B cell (primary cell): Measurements from ENCODE around the gene STX8. TPM values are rescaled to one million over a fixed set of nuclear protein-coding genes. Genes with fewer than 3 reads are reported as not detected.

ENCODE experiments used
- ATAC-seq: fragments of 200-7000 bp; cut with Tn5 transposase; one replicate; pipeline ENCODE4 v1.10.0; 2021; ENCODE audit warnings: low read depth, mild to moderate bottlenecking, moderate number of reproducible peaks, moderate library complexity
- CTCF ChIA-PET: fragments of 350-600 bp; sonication (Branson Sonifier 250); formaldehyde crosslinking; loops from one replicate; lab custom pipeline; 2021; ENCODE audit warnings: antibody characterized with exemption, inconsistent platforms; lab: Charles Lee
- POLR2A ChIA-PET: fragments of 350-600 bp; sonication (Branson Sonifier 250); formaldehyde crosslinking; loops from one replicate; lab custom pipeline; 2021; ENCODE audit warnings: antibody characterized with exemption; lab: Charles Lee
- DNase-seq: peaks from one replicate; pipeline ENCODE4 v3.0.0; 2013
- H2AFZ ChIP-seq: 2 replicates; pipeline ENCODE4 v1.6.1; 2012; ENCODE audit warnings: mild to moderate bottlenecking, low read depth, low read length; ENCODE audit not compliant: insufficient read depth, poor library complexity, severe bottlenecking
- H3K27ac ChIP-seq, 2 donors: 1 replicate in 1 of 2; 2 replicates in 1 of 2; pipeline ENCODE4 v1.5.1; 2012 to 2013; ENCODE audit warnings: low read length in 2 of 2, mild to moderate bottlenecking in 2 of 2, moderate library complexity in 1 of 2
- H3K27me3 ChIP-seq, 4 experiments: fragments of 200-600 bp in 1 of 4; sonication (generic) in 1 of 4; replicated peaks in 1 of 4; 1 replicate in 2 of 4; 2 replicates in 2 of 4; pipeline versions ENCODE4 v1.6.1 to v1.7.0; 2013 to 2016; ENCODE audit warnings: low read length in 3 of 4, mild to moderate bottlenecking in 2 of 4, mixed read lengths in 1 of 4, moderate library complexity in 1 of 4; ENCODE audit not compliant: insufficient read depth in 4 of 4, control insufficient read depth in 3 of 4; ENCODE audit errors: control extremely low read depth in 1 of 4
- H3K36me3 ChIP-seq, 2 experiments: replicated peaks in 1 of 2; 1 replicate in 1 of 2; 2 replicates in 1 of 2; pipeline versions ENCODE4 v1.6.1 to v1.7.1; 2013; ENCODE audit warnings: low read length in 1 of 2; ENCODE audit not compliant: insufficient read depth in 2 of 2, control insufficient read depth in 1 of 2; ENCODE audit errors: control extremely low read depth in 1 of 2, extremely low read depth in 1 of 2
- H3K4me1 ChIP-seq, 2 donors: fragments of 200-600 bp in 1 of 2; sonication (generic) in 1 of 2; 1 replicate in 1 of 2; 2 replicates in 1 of 2; pipeline versions ENCODE4 v1.5.1 to v1.6.1; 2013 to 2017; ENCODE audit warnings: low read length in 2 of 2; ENCODE audit not compliant: control insufficient read depth in 2 of 2, insufficient read depth in 2 of 2
- H3K4me2 ChIP-seq: replicated peaks from 2 replicates; pipeline ENCODE3; 2012; ENCODE audit warnings: mild to moderate bottlenecking, low read depth, low read length; ENCODE audit not compliant: poor library complexity, severe bottlenecking
- H3K4me3 ChIP-seq, 5 experiments: fragments of 200-600 bp in 1 of 5; sonication (generic) in 1 of 5; 1 replicate in 3 of 5; 2 replicates in 2 of 5; pipeline versions ENCODE4 v1.5.1 to v1.7.0; 2011 to 2016; ENCODE audit warnings: low read length in 4 of 5, mild to moderate bottlenecking in 4 of 5, low read depth in 2 of 5, control low read depth in 1 of 5, moderate library complexity in 1 of 5; ENCODE audit not compliant: insufficient read depth in 1 of 5; ENCODE audit errors: control extremely low read depth in 1 of 5, extremely low read depth in 1 of 5
- H3K79me2 ChIP-seq: fragments of 200-600 bp; sonication (generic); one replicate; pipeline ENCODE4 v1.6.0; 2016; ENCODE audit warnings: low read length; ENCODE audit not compliant: control insufficient read depth, insufficient read depth
- H3K9ac ChIP-seq: fragments of 200-600 bp; sonication (generic); 2 replicates; pipeline ENCODE4 v1.6.1; 2017; ENCODE audit warnings: mild to moderate bottlenecking, low read length, moderate library complexity
- H3K9me3 ChIP-seq, 3 donors: one replicate each; pipeline versions ENCODE4 v1.6.1 to v1.7.1; 2013; ENCODE audit warnings: low read length in 2 of 3; ENCODE audit not compliant: control insufficient read depth in 2 of 3, insufficient read depth in 1 of 3; ENCODE audit errors: control extremely low read depth in 1 of 3
- H4K20me1 ChIP-seq: 2 replicates; pipeline ENCODE4 v1.6.0; 2012; ENCODE audit warnings: mild to moderate bottlenecking, low read length; ENCODE audit not compliant: insufficient read depth, control insufficient read depth, poor library complexity, severe bottlenecking
- H3K27ac Mint-ChIP-seq: one replicate; pipeline ENCODE4 v1.8.0; 2021; ENCODE audit warnings: mixed read lengths
- H3K27me3 Mint-ChIP-seq: one replicate; pipeline ENCODE4 v1.8.0; 2021; ENCODE audit warnings: mixed read lengths
- H3K4me1 Mint-ChIP-seq: one replicate; pipeline ENCODE4 v1.8.0; 2021; ENCODE audit warnings: mixed read lengths
- H3K4me3 Mint-ChIP-seq: one replicate; pipeline ENCODE4 v1.8.0; 2021; ENCODE audit warnings: mixed read lengths
- H3K9me3 Mint-ChIP-seq: one replicate; pipeline ENCODE4 v1.8.0; 2022; ENCODE audit warnings: mixed read lengths; ENCODE audit not compliant: insufficient read depth
- CTCF ChIP-seq: fragments of 200-600 bp; IDR thresholded peaks from one replicate; pipeline ENCODE4 v1.8.0; 2022; ENCODE audit warnings: antibody characterized with exemption, mild to moderate bottlenecking
- EZH2 ChIP-seq: IDR thresholded peaks from 2 replicates; pipeline ENCODE4 v1.6.1; 2012; ENCODE audit warnings: borderline replicate concordance, low read depth, mild to moderate bottlenecking, moderate library complexity, low read length; ENCODE audit not compliant: insufficient read depth, poor library complexity, severe bottlenecking
- WGBS: methylation state at CpG from one replicate; pipeline ENCODE4 v1.1.5; 2013; ENCODE audit warnings: missing lambda C conversion rate; ENCODE audit not compliant: insufficient coverage; 5-methylcytosine and 5-hydroxymethylcytosine counted together
- intact Hi-C: fragments of 100-400 bp; cut with micrococcal nuclease; formaldehyde crosslinking; loops from one replicate; pipeline ENCODE4 v1.10.0; 2022
- polyA plus RNA-seq: library from polyadenylated mRNA; depleted of rRNA; stranded (reverse); fragments of >200 nt; gene quantifications from 2 replicates; pipeline ENCODE4 v1.2.3, GENCODE V29; 2012
- total RNA-seq, 2 donors: library from RNA; stranded (reverse); fragments of 120-200 nt in 1 of 2; gene quantifications; 1 replicate in 1 of 2; 2 replicates in 1 of 2; pipeline versions ENCODE4 v1.2.3 to v1.2.4, GENCODE V29; 2013 to 2022

Gene STX8
- total and polyA plus RNA-seq, 2 donors (not counting 1 experiment from before 2014, with no cell fraction given), result 35.8 to 61.5 TPM

GRCh38 chr17:9270921-9271320 is 304.7 kb downstream of the STX8 start:
- Histone ChIP-seq H2AFZ (no peak overlapping the region), H3K4me1 (no peaks in the 10 kb centered on the region), H3K27me3 (no peaks in the 10 kb centered on the region), H3K4me3 (no peak overlapping the region), H3K79me2 (no peaks in the 10 kb centered on the region), H3K4me2 (no peak overlapping the region), H3K36me3 (peaks cover 0 to 6% of the 10 kb centered on the region in 2 experiments), H3K9me3 (no peaks in the 10 kb centered on the region), H4K20me1 (no peaks in the 10 kb centered on the region), H3K9ac (no peak overlapping the region), H3K27ac (no peak overlapping the region)
- intact Hi-C loops, result no loop called here
- no peaks in the 10 kb centered on the region for H3K4me1 Mint-ChIP-seq
- POLR2A ChIA-PET, result no interaction called here
- no peaks in the 10 kb centered on the region for H3K27me3 Mint-ChIP-seq
- ATAC-seq (no peak), DNase-seq (no peak)
- 100% methylated on average over 9 of the region's 9 CpGs for WGBS
- H3K9me3 Mint-ChIP-seq, result no peaks in the 10 kb centered on the region
- CTCF ChIA-PET, result no interaction called here
- no peak overlapping the region for H3K4me3 Mint-ChIP-seq
- no peak overlapping the region for H3K27ac Mint-ChIP-seq
- TF ChIP-seq CTCF (no peak), EZH2 (no peak)

GRCh38 chr17:9269350-9270035 is 306.1 kb downstream of the STX8 start:
- POLR2A ChIA-PET, result interaction anchor here (0.7 kb wide), 1 partner anchor 32 kb away, joined by 3 read pairs; no protein-coding TSS in a partner anchor
- WGBS, result 93% methylated on average over 4 of the region's 7 CpGs
- intact Hi-C loops, result no loop called here

More at GRCh38 chr17:9269350-9270035, 306.1 kb downstream of the STX8 start:
- Histone ChIP-seq H3K4me3 (no peak overlapping the region), H3K27ac (no peak overlapping the region), H3K27me3 (no peaks in the 10 kb centered on the region), H3K79me2 (peaks cover 3% of the 10 kb centered on the region), H3K4me1 (no peaks in the 10 kb centered on the region), H4K20me1 (no peaks in the 10 kb centered on the region), H3K36me3 (peaks cover 0 to 7% of the 10 kb centered on the region in 2 experiments), H3K9ac (no peak overlapping the region), H2AFZ (no peak overlapping the region), H3K4me2 (no peak overlapping the region), H3K9me3 (no peaks in the 10 kb centered on the region)
- Mint-ChIP-seq H3K9me3 (no peaks in the 10 kb centered on the region), H3K4me1 (no peaks in the 10 kb centered on the region), H3K4me3 (no peak overlapping the region), H3K27ac (no peak overlapping the region), H3K27me3 (no peaks in the 10 kb centered on the region)
- DNase-seq, result no peak
- CTCF ChIA-PET, result no interaction called here
- no peak for ATAC-seq
- TF ChIP-seq EZH2, result no peak
- no peak for TF ChIP-seq CTCF
